NOMO-1 (cell line): ENCODE data around the gene PRDM1.

Experiments used
- DNase-seq, 2 experiments: peaks; one replicate each; lab custom pipeline; 2025; ENCODE audit not compliant: unreplicated experiment in 2 of 2; lab: John Stamatoyannopoulos, UW

The PRDM1 gene

DNA sequence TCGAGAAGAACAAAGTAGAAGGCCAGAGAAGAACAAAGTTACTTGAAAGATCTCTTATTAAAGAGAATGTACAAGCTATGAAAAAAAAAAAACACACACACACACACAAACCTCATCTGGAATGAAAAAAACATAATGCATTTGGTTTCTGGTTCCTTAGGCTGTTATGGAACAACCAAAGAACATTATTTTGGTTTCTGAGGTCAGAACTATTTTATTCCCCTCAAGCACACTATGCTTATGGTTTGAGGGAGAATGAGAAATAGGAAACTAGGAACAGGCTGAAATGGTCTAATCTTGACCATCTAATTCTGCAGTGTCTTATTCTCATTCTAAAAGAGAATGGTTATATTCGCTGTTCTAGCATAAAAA, 8.8 kb downstream of the PRDM1 start:
- no peak for DNase-seq

DNA sequence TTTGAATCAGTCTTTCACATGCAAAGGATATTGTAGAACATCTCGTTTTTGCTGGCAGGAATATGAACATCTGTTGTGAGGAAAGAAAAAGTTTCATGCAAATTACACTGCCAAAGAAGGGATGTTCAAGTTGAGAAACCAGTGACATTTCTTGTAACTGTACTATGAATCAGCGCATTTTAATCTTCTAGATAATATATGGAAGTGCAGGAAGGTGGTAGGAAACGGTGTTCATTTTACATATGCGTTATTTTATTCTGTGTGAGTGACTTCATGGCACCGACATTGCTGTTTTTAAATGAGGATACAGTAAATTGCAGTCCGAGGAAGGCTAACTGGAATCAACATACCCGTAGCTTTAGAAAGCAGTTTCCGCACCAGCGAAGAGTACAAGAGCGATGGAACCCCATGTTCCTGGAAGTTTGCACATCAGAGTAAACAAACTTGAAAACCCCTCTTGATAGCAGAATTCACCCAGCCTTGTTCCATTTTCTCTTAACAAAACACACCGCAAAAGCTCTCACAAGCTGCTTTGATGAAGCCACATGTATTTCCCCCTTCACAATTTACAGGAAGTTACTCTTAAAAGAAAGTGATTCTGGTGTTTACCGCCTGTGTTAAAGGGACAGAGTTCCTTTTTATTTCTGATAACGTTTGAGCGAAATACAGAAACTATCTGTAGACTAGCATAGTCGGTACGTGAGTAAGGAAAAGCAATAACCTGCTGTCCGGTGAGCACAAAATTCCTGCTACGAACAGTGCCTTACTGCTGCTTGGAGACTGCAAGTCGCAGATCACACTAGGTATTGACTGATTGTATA, 11.5 kb downstream of the PRDM1 start:
- peak; percentile 62 to 86 for DNase-seq

DNA sequence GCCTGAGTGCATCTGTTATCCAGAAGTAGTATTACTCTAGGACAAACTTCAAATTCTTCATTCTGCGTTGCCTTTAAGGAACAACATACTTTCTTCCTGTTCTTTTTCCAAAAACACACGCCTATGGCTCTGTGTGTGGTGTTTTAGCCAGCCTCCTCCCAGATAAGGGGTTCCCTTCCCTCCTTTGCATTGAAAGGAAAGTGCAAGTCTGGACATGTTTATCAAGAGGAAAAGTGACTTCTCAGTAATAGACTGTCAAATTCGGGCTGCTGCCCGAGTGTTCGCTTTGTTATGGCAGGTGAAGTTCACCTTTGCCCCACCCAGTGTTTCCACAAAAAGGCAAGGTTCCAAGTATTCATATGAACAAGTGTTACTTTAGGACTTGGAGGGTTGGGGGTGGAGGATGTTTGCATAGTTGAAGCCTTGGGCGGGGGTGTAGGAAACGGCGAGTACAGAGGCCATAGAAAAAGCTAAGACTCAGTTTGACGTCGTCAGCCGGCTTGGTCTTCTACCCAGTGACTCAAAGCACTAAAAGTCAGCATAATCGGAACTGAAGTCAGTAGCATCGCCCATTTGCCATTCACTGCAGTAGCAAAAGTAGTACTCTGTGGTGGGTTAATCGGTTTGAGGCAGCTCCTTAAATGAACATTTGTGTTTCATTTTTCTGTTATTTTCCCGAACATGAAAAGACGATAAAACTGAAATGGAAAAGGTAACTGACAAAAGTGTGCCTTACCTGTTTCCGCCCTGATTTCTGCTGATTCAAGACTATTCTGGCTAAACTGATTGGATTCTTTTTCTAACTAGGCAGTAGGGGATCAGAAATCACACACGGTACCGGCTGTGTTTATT, 12.5 kb downstream of the PRDM1 start:
- peak in 1 of 2 experiments; percentile 38 for DNase-seq

DNA sequence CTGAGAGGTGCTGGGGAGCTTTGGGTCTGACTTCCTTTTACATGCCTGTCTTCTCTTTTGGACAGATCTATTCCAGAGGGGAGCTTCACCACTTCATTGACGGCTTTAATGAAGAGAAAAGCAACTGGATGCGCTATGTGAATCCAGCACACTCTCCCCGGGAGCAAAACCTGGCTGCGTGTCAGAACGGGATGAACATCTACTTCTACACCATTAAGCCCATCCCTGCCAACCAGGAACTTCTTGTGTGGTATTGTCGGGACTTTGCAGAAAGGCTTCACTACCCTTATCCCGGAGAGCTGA, 13.1 kb downstream of the PRDM1 start:
- DNase-seq = no peak

DNA sequence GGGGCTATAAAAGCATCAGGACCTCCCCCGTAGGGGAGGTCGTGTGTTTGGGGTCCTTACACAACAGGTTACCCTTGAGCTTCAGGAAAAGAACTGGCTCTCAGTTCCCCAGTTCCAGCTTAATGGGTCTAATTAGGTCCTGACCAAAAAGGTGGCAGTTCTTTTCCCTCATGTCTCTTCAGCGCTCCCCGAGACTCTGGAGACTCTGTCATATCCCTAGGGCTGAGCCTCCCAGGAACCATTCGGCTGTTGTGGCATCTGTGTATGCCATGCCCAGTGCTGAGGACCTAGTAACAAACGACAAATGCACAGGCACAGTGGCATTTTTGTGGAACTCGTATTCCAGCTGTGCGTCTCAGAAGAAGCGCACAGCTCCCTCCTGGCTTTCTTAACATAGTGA, 14.6 kb downstream of the PRDM1 start:
- DNase-seq = no peak

DNA sequence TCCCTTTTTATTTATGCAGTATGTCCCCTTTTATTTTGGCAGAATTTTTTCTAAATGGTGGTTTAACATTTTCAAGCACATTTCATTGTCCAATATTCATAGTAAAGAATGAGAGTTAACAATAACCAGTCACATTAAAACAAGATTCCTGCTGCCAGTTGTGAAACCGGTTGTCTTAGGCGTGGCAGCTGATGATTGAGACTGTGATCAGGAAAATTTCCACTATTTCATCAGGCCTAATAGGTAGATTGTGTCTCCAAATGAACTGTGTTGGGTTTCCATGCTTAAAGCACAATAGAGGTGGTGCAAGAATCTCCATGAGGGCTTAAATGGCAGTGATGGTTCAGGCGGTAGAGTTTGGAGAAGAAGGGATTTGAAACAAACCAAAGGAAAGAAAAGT, 15.3 kb downstream of the PRDM1 start:
- DNase-seq = no peak

DNA sequence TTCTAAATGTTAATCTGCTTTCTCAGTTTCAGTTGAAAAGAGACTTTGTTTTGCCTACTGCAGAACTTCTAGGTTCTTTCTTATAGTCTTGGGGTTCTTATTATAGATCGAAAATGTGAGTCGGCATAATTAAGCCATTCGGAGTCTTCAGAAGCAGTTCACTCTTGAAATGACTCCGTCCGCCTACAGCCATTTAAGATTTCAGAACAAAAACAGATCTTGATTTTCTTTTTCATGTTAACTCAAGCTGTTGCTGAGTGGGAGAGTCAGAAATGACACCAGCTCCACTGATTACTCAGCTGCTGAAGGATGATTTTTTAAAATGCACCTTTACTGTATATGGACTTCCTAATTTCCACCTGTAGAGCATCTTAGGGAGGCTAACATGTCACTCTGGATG, 15.9 kb downstream of the PRDM1 start:
- DNase-seq = no peak

DNA sequence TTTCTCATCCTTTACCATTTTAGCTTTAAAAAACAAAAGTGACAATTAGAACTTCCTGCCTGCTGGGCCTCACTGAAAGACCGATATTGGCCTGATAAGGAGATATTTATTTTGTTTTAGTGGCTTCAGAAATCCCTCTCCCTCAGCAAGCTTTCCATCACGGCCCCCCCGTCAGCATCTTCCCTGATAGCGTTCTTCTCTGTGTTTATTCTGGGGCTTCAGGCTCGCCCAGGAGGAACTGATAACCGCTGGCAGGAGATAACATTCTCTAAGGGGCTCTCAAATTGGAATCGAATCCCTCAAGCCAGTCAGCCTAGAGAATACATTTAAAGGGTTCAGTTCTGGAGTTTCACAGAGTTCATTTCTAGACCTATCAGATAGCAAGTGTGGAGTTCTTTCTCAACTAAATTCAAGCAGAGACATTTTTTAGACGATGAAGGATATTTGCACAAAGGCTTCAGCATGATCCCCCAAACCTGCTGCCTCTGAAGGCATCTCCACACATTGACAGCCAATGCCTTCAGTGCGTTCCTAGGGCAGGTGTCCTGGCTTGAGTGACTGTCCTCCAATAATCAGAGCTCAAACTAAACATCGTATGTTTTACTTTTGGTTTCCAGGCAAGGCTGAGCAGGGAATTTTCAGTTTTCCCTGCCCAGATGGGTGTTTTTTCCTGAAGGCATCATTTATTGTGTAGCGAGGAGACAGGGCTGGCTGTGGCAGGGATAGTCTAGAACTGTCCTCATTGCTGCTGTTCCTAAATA, 17.0 kb downstream of the PRDM1 start:
- DNase-seq = no peak

DNA sequence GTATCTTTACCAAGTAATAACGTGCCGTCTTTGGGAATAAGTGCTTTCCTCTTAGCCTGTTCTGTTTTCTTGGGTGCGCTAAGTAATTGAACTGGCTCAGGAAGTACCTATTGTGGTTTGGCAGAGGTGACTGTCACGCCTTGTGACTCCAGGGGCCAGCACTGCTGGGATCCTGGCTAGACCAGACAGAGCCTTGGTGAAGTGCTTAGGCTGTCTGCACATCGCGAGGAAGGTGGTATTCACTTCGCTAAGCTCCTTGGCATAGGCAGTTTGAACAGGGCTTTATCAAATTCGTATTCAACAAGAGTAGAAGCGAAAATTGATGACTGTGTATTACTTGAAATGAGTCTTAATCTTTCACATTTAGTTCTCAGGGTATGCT, 17.6 kb downstream of the PRDM1 start:
- no peak for DNase-seq

DNA sequence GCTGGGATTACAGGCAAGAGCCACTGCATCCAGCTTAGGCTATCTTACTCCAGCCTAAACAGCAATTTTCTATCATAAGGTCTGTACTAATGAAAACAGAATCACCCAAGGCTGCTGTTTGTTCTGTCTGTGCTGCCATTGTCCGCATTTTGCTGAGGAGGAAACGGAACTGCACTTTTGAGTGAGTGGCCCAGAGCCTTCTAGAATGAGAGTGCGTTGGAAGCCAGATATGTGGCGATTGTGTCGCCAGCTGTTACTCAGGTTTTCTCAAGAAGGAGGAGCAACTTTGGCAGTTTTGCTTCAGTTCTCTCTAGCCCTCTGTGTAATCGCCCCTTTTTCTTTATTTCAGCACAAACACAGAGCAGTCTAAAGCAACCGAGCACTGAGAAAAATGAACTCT, 18.3 kb downstream of the PRDM1 start:
- no peak for DNase-seq

DNA sequence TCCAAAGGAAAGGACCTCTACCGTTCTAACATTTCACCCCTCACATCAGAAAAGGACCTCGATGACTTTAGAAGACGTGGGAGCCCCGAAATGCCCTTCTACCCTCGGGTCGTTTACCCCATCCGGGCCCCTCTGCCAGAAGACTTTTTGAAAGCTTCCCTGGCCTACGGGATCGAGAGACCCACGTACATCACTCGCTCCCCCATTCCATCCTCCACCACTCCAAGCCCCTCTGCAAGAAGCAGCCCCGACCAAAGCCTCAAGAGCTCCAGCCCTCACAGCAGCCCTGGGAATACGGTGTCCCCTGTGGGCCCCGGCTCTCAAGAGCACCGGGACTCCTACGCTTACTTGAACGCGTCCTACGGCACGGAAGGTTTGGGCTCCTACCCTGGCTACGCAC, 18.8 kb downstream of the PRDM1 start:
- DNase-seq = no peak

DNA sequence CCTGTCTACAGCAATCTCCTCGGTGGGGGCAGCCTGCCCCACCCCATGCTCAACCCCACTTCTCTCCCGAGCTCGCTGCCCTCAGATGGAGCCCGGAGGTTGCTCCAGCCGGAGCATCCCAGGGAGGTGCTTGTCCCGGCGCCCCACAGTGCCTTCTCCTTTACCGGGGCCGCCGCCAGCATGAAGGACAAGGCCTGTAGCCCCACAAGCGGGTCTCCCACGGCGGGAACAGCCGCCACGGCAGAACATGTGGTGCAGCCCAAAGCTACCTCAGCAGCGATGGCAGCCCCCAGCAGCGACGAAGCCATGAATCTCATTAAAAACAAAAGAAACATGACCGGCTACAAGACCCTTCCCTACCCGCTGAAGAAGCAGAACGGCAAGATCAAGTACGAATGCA, 19.4 kb downstream of the PRDM1 start:
- DNase-seq = no peak

DNA sequence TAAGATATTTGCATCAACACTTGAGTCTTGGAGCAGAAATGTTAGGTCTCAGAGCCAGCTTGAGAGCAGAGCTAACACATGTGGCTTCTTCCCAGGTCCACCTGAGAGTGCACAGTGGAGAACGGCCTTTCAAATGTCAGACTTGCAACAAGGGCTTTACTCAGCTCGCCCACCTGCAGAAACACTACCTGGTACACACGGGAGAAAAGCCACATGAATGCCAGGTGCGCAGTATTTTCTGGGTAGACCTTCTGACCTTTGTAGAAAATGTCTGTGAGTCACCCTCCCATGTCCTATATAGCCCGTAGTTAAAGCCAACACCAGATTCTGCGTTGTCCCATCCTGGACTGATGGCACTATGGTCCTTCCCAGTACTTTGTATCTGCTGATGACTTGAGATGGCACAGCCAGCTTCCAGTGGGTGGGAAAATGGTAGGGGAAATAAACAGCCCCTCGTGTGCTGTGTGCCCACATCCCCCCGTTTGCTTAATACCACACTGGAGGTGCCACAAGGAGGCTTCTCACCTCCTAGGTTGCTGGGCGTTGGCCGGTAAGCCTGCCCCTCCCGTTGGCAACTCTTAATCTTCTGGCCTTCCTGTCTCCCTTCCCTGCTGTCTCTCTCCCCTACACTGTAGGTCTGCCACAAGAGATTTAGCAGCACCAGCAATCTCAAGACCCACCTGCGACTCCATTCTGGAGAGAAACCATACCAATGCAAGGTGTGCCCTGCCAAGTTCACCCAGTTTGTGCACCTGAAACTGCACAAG, 20.3 kb downstream of the PRDM1 start:
- DNase-seq = no peak

DNA sequence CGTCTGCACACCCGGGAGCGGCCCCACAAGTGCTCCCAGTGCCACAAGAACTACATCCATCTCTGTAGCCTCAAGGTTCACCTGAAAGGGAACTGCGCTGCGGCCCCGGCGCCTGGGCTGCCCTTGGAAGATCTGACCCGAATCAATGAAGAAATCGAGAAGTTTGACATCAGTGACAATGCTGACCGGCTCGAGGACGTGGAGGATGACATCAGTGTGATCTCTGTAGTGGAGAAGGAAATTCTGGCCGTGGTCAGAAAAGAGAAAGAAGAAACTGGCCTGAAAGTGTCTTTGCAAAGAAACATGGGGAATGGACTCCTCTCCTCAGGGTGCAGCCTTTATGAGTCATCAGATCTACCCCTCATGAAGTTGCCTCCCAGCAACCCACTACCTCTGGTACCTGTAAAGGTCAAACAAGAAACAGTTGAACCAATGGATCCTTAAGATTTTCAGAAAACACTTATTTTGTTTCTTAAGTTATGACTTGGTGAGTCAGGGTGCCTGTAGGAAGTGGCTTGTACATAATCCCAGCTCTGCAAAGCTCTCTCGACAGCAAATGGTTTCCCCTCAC, 21.0 kb downstream of the PRDM1 start:
- no peak for DNase-seq

DNA sequence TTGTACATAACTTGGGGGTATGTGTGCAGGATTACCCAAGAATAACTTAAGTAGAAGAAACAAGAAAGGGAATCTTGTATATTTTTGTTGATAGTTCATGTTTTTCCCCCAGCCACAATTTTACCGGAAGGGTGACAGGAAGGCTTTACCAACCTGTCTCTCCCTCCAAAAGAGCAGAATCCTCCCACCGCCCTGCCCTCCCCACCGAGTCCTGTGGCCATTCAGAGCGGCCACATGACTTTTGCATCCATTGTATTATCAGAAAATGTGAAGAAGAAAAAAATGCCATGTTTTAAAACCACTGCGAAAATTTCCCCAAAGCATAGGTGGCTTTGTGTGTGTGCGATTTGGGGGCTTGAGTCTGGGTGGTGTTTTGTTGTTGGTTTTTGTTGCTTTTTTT, 22.0 kb downstream of the PRDM1 start:
- DNase-seq = no peak

DNA sequence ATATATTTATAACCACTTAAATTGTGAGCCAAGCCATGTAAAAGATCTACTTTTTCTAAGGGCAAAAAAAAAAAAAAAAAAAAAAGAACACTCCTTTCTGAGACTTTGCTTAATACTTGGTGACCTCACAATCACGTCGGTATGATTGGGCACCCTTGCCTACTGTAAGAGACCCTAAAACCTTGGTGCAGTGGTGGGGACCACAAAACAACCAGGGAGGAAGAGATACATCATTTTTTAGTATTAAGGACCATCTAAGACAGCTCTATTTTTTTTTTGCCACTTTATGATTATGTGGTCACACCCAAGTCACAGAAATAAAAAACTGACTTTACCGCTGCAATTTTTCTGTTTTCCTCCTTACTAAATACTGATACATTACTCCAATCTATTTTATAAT, 22.9 kb downstream of the PRDM1 start:
- DNase-seq = no peak

DNA sequence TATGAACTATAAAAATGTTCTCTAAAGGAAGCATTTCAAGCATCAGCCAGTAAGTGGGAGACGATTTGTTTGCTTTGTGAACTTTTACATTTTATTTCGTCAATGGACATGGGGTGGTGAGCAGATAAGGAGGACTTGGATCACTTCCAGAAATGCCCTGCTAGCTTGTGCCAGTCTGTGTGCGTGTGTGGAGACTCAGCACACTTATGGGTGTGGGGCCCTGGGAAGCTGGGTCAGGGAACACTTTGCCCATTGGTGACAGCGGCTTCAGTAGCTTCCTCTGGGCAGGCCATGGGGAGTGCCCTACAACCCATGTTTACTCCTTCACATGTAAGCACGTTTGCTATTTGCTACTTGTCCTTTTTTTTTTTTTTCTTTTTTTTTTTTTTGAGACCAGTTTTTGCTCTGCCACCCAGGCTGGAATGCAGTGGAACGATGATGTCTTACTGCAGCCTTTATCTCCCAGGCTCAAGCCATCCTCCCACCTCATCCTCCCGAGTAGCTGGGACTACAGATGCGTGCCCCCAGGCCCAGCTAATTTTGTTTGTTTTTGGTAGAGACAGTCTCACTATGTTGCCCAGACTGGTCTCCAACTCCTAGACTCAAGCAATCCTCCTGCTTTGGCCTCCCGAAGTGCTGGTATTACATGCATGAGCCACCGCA, 24.2 kb downstream of the PRDM1 start:
- no peak for DNase-seq

DNA sequence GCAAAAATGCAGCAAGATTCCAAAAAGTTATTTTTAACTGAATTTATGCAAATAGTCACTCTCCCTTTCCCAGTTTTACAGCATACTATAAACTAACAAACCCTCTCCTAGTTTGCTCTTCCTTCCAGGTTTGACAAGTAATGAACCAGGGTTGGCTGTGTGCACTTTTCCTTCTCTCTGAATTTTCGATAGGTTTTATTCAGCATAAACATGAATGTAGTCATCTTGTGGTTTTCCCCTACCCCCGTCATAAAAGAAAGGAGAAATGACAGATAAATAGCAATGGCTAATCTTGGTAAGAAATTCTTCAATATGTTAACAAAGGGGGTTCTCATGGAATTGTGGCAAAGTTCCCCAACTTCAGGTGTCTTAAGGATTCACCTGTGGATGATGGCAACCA, 26.3 kb downstream of the PRDM1 start:
- peak in 1 of 2 experiments; percentile 19 for DNase-seq

DNA sequence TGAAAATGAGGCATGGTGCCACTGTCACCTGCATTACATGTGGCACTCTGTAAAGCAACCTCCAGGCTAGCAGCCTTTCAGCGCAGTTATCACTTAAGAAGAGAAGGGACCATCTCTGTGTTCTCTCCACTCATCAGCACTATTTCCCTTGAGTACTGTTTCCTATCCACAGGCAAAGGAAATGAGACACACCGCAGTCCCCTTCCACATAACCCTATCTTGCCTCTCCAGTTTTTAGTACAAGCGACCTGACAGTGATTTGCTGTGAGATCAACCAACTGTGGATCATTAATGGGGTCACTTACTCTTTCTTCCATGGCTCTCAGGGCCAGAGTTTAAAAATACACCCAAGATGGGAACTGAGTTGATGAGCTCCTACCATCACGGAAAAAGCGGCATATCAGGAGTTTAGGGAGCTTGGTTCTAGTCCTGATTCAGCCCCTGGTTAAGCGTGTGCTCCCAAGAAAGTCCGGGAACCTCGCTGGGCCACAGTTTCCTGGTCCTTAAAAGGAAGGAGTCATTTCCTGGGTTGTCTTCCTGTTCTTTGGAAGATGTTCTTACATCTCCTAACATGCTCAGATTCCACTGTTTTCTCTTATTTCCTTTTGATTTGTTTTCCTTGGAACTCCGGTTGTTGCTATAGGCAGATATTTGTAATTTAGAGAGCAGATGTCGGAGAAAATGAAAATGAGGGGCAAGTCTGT, 27.3 kb downstream of the PRDM1 start:
- no peak for DNase-seq
